HG03108 (cell line): ENCODE results near the gene NCKAP5L.
"Not testable (repeated sequence)": the region's sequence is repeated elsewhere in the genome, so short reads cannot be mapped to it uniquely, and the experiment has no call there.

Experiments
- ATAC-seq: cut with Tn5 transposase; IDR thresholded peaks from one replicate; pipeline ENCODE4 v1.9.1; 2021; ENCODE audit warnings: moderate library complexity; ENCODE audit not compliant: unreplicated experiment

The NCKAP5L gene

DNA sequence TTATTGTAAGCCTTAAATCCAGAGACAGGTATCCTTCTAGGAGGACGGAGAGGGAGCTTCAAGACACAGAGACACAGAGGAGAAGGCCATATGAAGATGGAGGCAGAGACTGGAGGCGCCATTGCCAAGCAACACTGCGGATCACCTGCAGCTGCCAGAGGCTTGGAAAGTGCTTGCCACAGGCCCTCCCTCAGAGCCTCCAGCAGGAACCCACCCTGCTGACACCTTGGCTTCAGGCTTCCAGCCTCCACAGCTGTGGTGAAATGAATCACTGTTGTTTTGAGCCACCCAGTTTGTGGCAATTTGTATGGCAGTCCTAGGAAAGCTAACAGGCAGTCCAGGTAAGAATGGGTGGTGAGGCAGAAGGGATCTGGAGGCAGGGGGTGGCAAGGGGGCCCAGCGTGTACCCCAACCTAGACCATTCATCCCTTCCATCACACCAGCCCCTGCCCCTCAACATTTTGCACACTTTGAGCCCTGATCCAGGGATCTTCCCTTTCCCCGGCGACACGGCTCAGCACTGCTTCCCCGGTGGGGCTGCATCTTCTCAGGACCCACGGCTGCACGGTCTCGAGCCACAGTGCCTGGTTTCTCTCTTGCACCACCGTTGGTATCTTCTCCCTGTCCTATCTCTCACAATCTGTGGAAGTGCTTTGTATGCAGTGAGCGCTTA is 37.0 kb upstream of the NCKAP5L start:
- ATAC-seq, result no peak

DNA sequence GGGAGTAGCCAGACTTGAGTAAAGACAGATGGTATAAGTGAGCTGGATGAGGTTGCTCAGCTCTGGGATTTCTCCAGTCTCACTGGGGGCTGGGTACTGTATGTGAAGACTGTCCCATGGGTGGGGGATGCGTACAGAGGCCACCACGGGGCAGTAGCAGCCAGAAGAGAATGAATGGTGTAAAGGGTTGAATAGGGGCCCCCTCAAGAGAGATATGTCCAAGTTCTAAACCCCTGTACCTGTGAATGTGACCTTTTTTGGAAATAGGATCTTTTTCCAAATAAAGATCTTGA is 36.5 kb upstream of the NCKAP5L start:
- no peak for ATAC-seq

DNA sequence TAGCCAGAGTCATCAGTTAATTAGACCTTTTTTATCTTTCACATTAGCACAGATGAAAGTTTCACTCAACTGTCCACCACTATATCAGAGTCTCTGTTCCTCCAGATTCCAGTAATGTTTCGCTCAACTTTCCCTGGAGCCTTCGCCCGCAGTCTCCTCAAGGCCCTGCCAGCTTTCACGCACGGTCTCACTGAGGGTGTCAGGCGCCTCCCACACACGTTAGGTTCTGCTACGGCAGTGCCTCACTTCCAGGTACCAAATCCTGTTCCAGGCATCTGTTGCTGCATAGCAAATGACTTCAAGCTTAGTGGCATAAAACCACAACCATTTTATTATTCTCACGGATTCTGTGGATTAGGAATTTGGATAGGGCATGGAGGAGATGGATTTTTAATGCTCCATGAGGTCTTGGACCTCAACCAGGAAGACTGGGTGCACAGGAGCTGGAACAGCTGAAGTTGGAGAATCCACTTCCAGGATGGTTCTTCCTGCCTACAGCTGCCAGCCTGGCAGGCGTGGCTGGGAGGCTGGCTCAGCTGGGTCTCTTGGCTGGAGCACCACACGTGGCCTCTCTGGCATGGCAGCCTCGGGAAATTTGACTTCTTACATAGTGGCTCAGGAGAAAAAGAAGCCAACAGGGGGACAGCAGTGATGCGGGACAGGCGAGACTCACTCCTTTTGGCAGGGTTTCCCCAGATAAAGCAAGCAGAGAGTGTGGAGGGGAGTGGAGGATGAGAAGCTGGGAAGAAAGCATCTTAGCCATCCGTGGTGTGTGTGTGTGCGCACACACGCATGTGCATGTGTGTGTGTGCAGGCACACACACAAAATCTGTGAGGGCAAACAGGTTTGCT is 36.0 kb upstream of the NCKAP5L start:
- no peak for ATAC-seq

DNA sequence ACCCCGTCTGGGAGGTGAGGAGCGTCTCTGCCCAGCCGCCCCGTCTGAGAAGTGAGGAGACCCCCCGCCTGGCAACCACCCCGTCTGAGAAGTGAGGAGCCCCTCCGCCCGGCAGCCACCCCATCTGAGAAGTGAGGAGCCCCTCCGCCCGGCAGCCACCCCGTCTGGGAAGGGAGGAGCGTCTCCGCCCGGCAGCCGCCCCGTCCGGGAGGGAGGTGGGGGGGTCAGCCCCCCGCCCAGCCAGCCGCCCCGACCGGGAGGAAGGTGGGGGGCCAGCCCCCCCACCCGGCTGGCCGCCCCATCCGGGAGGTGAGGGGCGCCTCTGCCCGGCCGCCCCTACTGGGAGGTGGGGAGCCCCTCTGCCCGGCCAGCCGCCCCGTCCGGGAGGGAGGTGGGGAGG is 32.7 kb upstream of the NCKAP5L start:
- not testable (repeated sequence) for ATAC-seq

DNA sequence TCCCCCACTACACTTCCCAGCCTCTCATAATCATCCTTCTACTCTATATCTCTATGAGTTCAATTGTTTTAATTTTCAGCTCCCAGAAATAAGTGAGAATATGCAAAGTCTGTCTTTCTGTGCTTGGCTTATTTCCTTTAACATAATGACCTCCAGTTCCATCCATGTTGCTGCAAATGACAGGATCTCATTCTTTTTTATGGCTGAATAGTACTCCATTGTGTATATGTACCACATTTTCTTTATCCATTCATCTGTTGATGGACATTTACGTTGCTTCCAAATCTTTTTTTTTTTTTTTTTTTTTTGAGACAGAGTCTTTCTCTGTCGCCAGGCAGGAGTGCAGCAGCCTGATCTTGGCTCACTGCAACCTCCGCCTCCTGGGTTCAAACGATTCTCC is 27.7 kb upstream of the NCKAP5L start:
- ATAC-seq, result not testable (repeated sequence)

DNA sequence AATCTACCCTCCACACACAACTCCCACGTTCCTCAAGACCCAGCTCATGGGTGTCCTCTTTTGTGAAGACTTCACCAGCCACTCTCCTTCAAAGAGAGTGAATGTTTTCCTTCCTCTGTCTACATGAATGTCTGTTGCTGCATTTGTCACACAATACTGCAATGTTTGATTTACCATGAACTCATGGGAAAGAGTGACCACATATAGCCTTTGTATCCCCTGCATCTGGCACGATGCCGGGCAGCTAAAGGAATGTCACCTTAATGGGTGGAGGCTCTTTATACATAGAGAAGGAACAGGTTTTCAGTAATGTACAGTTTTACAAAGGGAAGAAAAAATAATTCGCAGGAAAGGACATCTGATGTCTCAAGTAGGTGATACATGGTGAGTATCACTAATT is 26.8 kb upstream of the NCKAP5L start:
- ATAC-seq, result no peak

DNA sequence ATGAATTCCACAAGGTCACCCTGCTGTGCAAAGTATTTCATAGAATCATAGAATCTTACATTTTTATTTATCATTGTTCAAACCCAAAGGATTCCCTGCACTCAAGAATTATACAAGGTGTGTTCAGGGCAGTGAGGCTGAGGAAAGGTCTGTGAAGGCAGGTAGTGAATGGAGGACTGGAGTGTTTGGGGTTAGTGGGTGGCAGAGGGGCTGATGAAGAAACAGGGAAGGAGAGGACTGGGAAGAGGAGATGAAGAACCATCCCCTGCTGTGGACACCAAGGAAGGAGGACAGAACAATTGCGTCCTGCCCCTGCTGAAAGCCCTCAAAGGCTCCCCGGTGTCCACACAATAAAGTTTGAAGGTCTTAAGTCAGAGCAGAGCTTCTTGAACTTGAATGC is 25.5 kb upstream of the NCKAP5L start:
- no peak for ATAC-seq

DNA sequence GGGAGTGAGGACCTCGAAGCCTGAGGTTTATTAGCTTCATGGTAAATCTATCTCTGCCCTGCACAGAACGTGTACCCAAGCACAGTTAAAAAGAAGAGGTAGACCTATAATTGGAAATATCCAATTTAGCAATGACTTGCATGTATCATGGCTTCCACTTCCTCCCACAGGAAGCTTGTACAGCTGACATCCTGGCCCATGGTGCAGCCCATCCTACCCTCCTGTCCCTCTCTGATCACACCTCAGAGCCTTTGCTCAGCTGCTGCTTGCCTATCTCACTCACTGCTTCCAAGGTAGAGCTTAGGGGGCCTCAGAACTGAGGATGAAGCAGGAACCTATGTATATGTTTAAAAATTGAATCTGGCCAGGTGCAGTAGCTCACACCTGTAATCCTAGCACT is 18.9 kb upstream of the NCKAP5L start:
- ATAC-seq, result no peak

DNA sequence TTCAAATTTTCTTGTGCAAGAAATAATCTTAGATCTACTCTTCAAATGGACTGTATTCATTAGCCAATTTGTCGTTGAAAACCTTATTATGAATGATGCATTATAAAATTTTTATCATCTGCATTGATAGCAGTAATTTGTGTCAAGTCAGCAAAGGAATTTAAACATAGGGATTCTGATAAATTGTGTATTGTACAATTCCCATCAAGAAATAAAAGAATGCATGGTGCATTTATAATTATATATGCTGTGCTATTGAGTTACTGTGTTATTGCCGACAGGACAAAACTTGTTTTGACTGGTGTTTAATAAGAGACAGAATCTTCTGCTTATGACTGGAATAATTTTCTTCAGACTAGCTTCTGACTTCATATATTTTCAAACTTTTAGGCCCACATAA is 17.8 kb upstream of the NCKAP5L start:
- no peak for ATAC-seq

DNA sequence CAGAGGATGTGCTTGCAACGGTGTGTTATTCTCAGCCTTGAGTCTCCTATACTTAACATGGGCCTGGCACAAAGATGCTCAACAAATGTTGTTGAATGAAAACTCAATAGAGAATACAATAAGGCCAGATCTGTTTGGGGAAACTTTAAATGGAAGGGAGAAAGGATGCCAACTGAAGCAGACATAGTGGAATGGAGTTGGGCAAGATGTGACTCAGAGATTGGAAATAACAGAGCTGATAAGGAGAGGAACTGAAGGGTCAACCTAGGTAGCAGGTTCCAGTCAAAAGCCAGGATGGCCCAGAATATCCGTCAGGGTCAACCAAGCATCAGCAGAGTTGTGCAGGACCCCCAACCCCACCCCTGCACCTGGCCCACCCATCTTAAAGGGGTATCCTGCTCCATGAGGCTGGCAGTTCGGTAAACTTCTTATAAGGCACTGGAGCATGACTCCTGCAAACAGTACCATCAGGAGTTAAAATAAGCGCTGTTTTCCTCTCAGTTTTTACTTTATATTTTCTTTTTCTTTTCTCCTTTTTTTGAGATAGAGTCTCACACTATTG is 15.7 kb upstream of the NCKAP5L start:
- ATAC-seq, result no peak

DNA sequence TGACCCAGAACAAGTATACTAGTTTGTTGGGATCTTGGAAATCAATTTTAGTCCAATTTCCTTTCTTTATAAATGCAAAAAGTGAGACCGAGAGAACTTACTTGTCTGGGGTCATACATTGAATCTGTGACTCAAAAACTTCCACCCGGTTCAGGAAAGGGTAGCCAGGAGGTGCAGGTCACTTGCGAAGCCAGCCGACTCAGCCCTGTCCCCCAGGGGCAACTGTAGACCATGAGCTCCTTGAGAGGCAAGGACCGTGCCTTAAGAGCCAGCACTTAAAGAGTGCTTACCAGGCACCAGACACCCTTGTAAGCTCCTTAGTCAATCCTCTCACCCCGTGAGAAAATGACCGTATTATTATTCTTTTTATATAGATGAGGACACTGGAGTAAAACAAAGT is 15.2 kb upstream of the NCKAP5L start:
- ATAC-seq, result no peak

DNA sequence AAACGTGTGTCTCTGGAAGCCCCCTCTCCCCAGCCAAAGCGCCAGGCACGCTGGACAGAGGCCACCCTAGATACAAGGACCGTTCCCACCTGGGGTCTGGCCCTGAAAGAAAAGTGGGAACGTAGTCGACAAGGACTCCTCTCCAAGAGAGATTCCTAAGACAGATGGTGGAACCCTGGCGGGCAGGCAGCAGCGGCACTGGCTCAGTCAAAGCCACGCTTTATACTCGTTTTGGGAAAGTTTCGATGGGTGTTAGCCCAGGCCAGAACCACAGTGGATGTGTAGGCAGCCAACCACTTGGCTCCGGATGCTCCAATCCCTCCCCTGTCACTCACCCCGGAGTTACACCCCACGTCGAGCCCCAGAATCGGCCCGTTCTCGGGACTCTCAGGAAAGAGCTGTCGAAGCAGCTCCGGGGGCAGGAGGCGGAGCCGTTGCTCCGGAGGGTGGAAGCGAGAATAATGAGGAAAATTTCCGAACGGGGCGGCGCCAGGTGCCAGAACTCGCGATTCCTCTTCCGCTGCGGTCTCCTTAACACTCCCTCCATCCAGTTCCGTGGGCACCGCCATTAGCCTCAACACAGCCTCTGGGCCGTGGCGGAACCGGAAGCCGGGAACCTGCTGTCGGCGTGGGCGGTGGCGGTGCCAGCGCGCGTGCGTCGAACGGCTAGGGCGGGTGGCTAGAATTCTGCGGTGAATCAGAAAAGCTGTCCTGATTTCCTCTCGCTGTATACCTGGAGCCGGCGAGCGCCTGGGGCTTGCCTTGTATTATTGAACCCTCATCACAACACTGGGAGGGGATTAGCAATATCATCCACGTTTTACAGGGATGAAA is 14.5 kb upstream of the NCKAP5L start, which contains the start of gene BCDIN3D:
Gene BCDIN3D, minus strand, starts transcription at position 588 of the 834 bp plus-strand sequence. Its CDS starts 19 bp downstream, at position 569.
- ATAC-seq, result peak; percentile 88

DNA sequence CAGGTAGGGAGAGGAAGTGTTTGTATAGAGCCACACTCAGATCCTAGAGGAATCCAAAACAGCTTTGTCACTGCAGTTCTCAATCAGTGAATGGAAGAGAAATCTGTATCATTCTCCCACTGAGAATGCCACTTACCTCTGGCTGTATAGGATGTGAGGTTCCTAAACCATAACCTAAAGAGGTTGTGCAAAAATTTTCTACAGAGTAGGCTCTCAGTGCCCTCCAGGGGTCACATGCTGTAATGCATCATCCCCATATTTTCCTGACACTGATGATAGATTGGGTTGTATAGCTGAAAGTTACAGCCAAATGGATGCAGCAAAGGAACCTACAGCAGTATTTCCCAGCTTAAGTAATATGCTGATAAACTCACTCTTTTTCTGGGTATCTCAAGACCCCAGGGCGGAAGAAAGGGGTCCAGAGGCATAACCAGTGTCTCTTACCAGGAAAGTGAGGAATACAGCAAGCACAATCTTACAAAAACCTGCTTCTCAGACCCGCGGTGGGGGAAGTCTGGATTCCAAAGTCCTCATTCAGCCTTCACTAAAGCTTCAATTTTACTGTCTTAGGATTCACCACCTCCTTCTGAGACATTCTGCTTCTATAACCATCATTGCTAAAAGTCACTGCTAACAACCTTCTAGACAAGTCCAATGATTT is 10.9 kb upstream of the NCKAP5L start:
- no peak for ATAC-seq

DNA sequence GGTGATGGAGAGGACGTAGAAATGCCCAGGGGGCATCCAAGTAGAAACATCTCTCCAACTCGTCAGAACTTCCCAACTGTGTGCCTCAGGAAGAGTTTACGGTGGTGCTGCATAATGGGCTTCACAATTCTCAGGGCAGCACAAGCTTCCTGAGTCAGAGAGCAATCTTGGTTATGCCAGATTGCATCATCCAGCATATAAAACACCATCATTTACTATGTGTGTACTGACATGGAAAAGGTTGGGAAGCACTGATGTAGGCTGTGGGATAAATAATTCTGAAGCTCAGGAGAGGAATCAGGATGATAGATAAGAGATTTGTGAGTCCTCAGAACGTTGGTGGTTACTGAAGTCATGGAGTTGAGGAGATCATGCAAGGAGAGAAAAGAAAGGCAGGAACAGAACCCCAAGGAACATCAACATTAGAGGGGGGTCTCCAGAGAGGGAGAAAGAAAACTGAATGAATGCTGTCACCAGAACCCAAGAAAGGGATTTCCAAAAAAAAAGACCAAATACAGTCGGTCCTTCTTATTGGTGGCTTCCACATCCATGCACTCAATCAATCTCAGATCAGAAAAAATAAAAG is 4.7 kb upstream of the NCKAP5L start:
- ATAC-seq, result no peak

DNA sequence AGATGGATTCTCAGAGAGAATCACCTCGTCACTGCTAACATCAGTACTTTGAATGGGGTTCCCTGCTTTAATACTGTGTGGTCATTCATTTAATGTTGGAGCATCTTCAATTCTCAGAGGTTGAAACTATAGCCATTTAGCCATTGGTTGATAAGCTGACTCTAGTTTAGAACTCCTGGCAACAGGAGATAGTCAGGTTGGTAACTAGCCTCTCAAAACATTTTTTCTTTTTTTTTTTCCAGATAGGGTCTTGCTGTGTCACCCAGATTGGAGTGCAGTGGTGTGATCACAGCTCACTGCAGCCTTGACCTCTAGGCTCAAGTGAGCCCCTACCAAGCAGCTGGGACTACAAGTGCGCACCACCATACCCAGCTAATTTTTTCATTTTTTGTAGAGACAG is 3.5 kb upstream of the NCKAP5L start:
- no peak for ATAC-seq

DNA sequence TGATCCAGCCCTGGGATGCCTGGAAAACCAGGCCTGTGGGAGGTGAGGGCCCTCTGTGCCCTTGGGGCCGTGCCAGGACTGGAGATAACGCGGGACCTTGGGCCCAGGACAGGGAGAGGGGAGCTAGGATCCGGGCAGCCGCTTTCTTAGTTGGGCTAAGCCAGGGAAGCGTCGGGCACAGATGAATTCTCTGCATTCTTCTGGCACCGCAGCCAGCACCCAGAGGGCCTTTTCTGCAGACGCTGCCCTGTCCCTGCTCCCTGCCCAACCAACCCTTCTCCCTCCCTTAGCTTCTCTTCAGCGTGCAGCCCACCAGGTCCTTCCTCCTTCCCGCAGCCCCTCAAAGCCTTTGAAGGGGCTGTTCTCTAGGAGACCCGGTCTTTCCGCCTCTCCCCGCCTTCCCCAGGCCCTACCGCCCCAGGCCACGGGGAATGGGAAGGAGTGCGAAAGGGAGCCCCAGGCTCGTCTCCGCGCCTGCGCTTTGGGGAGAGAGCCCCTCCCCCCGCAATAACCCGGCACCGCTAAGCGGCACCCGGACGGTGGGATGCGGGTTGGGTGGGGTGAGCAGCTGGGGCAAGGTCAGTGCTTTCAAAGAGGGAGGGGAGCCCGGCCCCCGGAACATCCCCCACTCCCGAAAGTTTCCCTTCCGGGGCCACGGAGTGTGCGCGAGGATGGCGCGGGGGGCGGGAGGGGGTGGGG is 663 bp downstream of the NCKAP5L start:
- no peak for ATAC-seq

DNA sequence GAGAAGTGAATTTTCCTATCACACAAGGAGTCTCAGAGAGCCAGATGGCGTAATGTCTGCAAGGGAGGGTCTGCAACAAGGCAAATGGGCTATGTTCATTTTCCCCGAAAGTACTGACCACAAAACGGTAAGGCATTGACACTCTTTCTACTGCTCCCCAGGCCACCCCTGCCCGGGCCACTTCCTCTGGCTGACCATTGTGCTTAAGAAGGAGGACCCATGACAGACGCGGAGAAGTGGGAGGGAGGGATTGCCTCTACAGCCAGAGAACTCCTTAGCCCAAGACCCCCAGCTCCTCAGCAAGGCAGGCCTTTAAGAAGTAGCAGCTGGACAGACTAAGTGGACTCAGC is 1.2 kb downstream of the NCKAP5L start:
- ATAC-seq, result no peak

DNA sequence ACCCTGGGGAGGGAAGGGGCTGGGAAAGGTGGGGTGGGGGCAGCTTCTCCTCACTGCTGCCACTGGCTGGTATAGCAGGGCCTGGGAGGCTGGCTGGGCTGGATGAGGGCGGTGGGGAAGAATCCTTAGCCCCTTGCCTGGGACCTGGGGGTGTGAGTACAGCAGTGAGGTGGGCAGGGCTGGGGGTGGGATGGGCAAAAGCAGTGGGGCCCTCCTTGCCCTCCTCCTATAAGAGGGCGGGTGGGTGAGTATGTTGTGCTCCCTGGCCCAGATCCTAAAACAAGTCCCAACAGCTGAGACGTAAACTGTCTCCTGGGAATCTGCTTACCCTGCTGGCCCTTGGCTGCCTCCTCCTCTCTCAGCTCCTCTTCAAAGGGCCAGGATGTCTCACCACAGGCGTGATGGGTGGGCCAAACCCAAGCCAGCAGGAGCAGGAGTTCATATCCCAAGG is 2.2 kb downstream of the NCKAP5L start:
- no peak for ATAC-seq

DNA sequence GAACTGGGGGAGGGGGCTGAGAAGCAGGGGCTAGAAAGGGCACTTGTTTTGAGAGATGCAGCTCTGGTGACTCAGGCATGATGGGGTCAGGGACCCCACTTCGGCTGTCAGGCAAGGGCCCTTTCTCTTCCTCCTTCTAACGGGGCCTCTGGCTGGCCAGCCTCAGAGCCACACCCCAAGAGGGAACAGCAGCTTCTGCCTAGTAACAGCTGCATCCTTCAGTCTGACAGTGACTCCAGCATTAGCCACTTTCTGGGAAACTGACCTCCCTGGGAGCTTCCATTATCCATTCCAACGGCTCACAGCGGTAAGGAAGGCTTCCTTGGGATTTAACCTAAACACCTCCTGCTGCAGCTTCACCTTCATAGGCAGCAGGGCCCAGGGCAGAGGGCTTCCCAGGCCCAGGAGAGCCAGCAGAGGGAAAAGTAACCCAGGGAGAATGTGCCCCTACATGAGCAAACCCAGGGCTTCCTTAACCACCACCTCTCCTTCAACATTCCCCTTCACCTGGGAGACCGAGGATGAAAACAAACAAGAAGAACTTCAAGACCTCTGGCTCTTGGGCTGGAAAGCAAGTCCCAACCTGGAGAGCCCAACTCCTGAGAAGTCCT is 2.7 kb downstream of the NCKAP5L start:
- ATAC-seq, result no peak
